Measurements from ENCODE around the gene DUOXA1.
"Not testable (repeated sequence)": the region's sequence is repeated elsewhere in the genome, so short reads cannot be mapped to it uniquely, and the experiment has no call there.

- TF ChIP-seq ZFP3, ZC3H10 (CRISPR knock-in tag; IDR thresholded peaks at IDR 0.05): not testable (repeated sequence)
Observed at GRCh38 chr15:45104170-45104569, 25.5 kb downstream of the DUOXA1 start.

Measured in SK-N-SH treated with all-trans-retinoic acid at 6 μM for 48 hours (cell line).